Liver (tissue), 9 donors: Measurements from ENCODE around the gene CDH13. TPM values are rescaled to one million over a fixed set of nuclear protein-coding genes. Genes with fewer than 3 reads are reported as not detected.

ENCODE experiments used
- DNase-seq: peaks from one replicate; pipeline ENCODE4 v3.0.0-alpha.2; 2017; ENCODE audit warnings: low spot score
- H3K27ac ChIP-seq, 2 donors: one replicate each; pipeline ENCODE4 v1.7.0; 2013; ENCODE audit warnings: inconsistent platforms in 2 of 2, low read length in 2 of 2, control low read depth in 1 of 2, low read depth in 1 of 2, mild to moderate bottlenecking in 1 of 2
- H3K27me3 ChIP-seq, 4 donors: one replicate each; pipeline versions ENCODE4 v1.6.1 to v1.7.0; 2013; ENCODE audit warnings: low read length in 3 of 4, inconsistent platforms in 1 of 4, mild to moderate bottlenecking in 1 of 4, moderate library complexity in 1 of 4; ENCODE audit not compliant: control insufficient read depth in 4 of 4, insufficient read depth in 4 of 4
- H3K36me3 ChIP-seq, 4 donors: one replicate each; pipeline versions ENCODE4 v1.6.1 to v1.7.0; 2013; ENCODE audit warnings: low read length in 3 of 4, mild to moderate bottlenecking in 3 of 4, low read depth in 1 of 4, moderate library complexity in 1 of 4; ENCODE audit not compliant: control insufficient read depth in 4 of 4, insufficient read depth in 3 of 4
- H3K4me1 ChIP-seq, 4 donors: one replicate each; pipeline versions ENCODE4 v1.6.1 to v1.7.0; 2013; ENCODE audit warnings: low read length in 3 of 4, mild to moderate bottlenecking in 3 of 4, moderate library complexity in 1 of 4; ENCODE audit not compliant: control insufficient read depth in 4 of 4, insufficient read depth in 4 of 4
- H3K4me3 ChIP-seq, 3 donors: one replicate each; pipeline versions ENCODE4 v1.6.1 to v1.7.0; 2013; ENCODE audit warnings: low read length in 3 of 3, control low read depth in 1 of 3, low read depth in 1 of 3, mild to moderate bottlenecking in 1 of 3
- H3K9ac ChIP-seq, 2 donors: one replicate each; pipeline ENCODE4 v1.7.0; 2013; ENCODE audit warnings: low read length in 2 of 2, mild to moderate bottlenecking in 2 of 2, moderate library complexity in 2 of 2, control low read depth in 1 of 2, low read depth in 1 of 2
- H3K9me3 ChIP-seq, 4 donors: one replicate each; pipeline versions ENCODE4 v1.6.1 to v1.7.0; 2013; ENCODE audit warnings: low read length in 3 of 4; ENCODE audit not compliant: control insufficient read depth in 4 of 4
- FOXA2 ChIP-seq: IDR thresholded peaks from 2 replicates; pipeline ENCODE4 v1.6.1; 2016; ENCODE audit warnings: antibody characterized with exemption
- GABPA ChIP-seq, 2 donors: IDR thresholded peaks in 1 of 2; conservative IDR thresholded peaks in 1 of 2; 2 replicates each; pipeline ENCODE4 v1.6.1; 2016; ENCODE audit warnings: antibody characterized with exemption in 2 of 2, mild to moderate bottlenecking in 1 of 2, moderate library complexity in 1 of 2
- HNF4A ChIP-seq, 2 donors: conservative IDR thresholded peaks; 2 replicates each; pipeline ENCODE4 v1.6.1; 2016; ENCODE audit warnings: antibody characterized with exemption in 2 of 2, mild to moderate bottlenecking in 2 of 2
- HNF4G ChIP-seq: IDR thresholded peaks from 2 replicates; pipeline ENCODE4 v1.6.1; 2016; ENCODE audit warnings: antibody characterized with exemption
- JUND ChIP-seq, 2 donors: IDR thresholded peaks; 2 replicates each; pipeline ENCODE4 v1.6.1; 2016; ENCODE audit warnings: antibody characterized with exemption in 2 of 2
- RAD21 ChIP-seq, 2 donors: IDR thresholded peaks; 2 replicates each; pipeline ENCODE4 v1.6.1; 2016; ENCODE audit warnings: antibody characterized with exemption in 2 of 2, mild to moderate bottlenecking in 2 of 2
- RXRA ChIP-seq, 2 donors: IDR thresholded peaks; 2 replicates each; pipeline ENCODE4 v1.6.1; 2017 to 2018; ENCODE audit warnings: antibody characterized with exemption in 2 of 2, mild to moderate bottlenecking in 1 of 2
- SP1 ChIP-seq: IDR thresholded peaks from 2 replicates; pipeline ENCODE4 v1.6.1; 2018; ENCODE audit warnings: antibody characterized with exemption, mild to moderate bottlenecking
- TAF1 ChIP-seq: conservative IDR thresholded peaks from 2 replicates; pipeline ENCODE4 v1.6.1; 2016; ENCODE audit warnings: antibody characterized with exemption, mild to moderate bottlenecking
- YY1 ChIP-seq: IDR thresholded peaks from 2 replicates; pipeline ENCODE4 v1.6.1; 2016; ENCODE audit warnings: antibody characterized with exemption, mild to moderate bottlenecking
- WGBS: extraction: QIAGEN DNeasy Blood & Tissue Kit; methylation state at CpG from one replicate; pipeline ENCODE4 v1.1.7; 2013; 5-methylcytosine and 5-hydroxymethylcytosine counted together
- polyA plus RNA-seq, 2 donors: library from polyadenylated mRNA; stranded (reverse) in 1 of 2; unstranded in 1 of 2; fragments of 200-250 nt in 1 of 2; fragments of >200 nt in 1 of 2; fragmentation: Nextera tagmentation in 1 of 2; extraction: Ambion mirVana in 1 of 2; gene quantifications; one replicate each; pipeline versions ENCODE4 v1.2.1 to v1.2.3, GENCODE V29; 2013 to 2015
- total RNA-seq, 2 donors: library from RNA; depleted of rRNA; stranded (reverse); fragments of >200 nt; gene quantifications; one replicate each; pipeline ENCODE4 v1.2.3, GENCODE V29; 2014
- TF ChIP-seq, protein P1 (sequence below): fragments of 150-350 bp; IDR thresholded peaks from 2 replicates; pipeline ENCODE4 v1.5.1; 2017; ENCODE audit warnings: improper control_type of control experiment, low read depth, low read length; ENCODE audit not compliant: missing input control
- TF ChIP-seq, protein P2 (sequence below): IDR thresholded peaks from 2 replicates; pipeline ENCODE4 v1.6.1; 2016; ENCODE audit warnings: antibody characterized with exemption, mild to moderate bottlenecking
- donor health status: healthy.
- donor health status: healthy.
- donor health status: healthy.
- donor health status: healthy.
- donor health status: healthy.

CDH13 gene
- total and polyA plus RNA-seq, 4 donors = 0.21 to 1.5 (median 0.58) TPM

DNA sequence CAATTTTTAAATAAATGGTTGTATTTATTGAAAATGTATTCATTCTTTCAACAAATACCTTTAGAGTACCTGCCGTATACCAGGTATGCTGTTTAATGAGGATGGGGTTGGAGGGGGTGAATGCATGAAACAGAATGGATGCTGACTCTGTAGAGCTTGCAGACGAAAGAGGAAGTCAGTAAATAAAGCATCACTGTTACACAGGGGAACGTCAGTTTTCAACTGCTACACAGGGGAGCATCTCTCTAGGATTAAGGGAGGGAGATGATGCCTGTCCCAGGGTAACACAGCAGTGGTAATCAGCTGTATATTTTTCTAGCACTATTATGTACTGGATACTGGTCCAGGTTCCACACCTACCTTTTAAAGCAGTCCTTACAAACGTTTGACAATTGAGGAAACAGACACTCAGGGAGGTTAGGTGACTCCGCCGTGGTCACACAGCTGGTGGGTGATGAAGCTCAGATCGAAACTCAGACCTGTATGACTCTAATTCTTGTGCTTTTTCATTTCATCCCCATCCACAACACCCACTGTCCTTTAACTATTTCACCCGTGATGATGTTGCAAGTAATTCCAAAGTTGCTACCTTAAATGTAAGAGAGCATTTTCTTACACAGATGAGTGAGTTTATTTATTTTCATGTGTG is 728.9 kb downstream of the CDH13 start:
- Histone ChIP-seq H3K27me3 (peaks cover 0 to 6% (median 0%) of the 10 kb centered on the region in 4 donors), H3K9me3 (no peaks in the 10 kb centered on the region), H3K4me3 (no peak overlapping the region), H3K27ac (no peak overlapping the region), H3K9ac (no peak overlapping the region), H3K4me1 (no peaks in the 10 kb centered on the region), H3K36me3 (no peaks in the 10 kb centered on the region)
- no peak for TF ChIP-seq GABPA (IDR thresholded peaks at IDR 0.05 in 1 of 2, conservative IDR thresholded peaks at IDR 0.05 in 1 of 2)
- no peak for TF ChIP-seq RAD21 (IDR thresholded peaks at IDR 0.05)
- TF ChIP-seq, protein P1, sequence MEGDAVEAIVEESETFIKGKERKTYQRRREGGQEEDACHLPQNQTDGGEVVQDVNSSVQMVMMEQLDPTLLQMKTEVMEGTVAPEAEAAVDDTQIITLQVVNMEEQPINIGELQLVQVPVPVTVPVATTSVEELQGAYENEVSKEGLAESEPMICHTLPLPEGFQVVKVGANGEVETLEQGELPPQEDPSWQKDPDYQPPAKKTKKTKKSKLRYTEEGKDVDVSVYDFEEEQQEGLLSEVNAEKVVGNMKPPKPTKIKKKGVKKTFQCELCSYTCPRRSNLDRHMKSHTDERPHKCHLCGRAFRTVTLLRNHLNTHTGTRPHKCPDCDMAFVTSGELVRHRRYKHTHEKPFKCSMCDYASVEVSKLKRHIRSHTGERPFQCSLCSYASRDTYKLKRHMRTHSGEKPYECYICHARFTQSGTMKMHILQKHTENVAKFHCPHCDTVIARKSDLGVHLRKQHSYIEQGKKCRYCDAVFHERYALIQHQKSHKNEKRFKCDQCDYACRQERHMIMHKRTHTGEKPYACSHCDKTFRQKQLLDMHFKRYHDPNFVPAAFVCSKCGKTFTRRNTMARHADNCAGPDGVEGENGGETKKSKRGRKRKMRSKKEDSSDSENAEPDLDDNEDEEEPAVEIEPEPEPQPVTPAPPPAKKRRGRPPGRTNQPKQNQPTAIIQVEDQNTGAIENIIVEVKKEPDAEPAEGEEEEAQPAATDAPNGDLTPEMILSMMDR = no peak
- TF ChIP-seq JUND (IDR thresholded peaks at IDR 0.05) = no peak
- TF ChIP-seq FOXA2 = no peak
- no peak for TF ChIP-seq HNF4G
- TF ChIP-seq, protein P2, sequence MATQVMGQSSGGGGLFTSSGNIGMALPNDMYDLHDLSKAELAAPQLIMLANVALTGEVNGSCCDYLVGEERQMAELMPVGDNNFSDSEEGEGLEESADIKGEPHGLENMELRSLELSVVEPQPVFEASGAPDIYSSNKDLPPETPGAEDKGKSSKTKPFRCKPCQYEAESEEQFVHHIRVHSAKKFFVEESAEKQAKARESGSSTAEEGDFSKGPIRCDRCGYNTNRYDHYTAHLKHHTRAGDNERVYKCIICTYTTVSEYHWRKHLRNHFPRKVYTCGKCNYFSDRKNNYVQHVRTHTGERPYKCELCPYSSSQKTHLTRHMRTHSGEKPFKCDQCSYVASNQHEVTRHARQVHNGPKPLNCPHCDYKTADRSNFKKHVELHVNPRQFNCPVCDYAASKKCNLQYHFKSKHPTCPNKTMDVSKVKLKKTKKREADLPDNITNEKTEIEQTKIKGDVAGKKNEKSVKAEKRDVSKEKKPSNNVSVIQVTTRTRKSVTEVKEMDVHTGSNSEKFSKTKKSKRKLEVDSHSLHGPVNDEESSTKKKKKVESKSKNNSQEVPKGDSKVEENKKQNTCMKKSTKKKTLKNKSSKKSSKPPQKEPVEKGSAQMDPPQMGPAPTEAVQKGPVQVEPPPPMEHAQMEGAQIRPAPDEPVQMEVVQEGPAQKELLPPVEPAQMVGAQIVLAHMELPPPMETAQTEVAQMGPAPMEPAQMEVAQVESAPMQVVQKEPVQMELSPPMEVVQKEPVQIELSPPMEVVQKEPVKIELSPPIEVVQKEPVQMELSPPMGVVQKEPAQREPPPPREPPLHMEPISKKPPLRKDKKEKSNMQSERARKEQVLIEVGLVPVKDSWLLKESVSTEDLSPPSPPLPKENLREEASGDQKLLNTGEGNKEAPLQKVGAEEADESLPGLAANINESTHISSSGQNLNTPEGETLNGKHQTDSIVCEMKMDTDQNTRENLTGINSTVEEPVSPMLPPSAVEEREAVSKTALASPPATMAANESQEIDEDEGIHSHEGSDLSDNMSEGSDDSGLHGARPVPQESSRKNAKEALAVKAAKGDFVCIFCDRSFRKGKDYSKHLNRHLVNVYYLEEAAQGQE = no peak
- 55% methylated on average over 8 of the region's 8 CpGs for WGBS
- DNase-seq = no peak

DNA sequence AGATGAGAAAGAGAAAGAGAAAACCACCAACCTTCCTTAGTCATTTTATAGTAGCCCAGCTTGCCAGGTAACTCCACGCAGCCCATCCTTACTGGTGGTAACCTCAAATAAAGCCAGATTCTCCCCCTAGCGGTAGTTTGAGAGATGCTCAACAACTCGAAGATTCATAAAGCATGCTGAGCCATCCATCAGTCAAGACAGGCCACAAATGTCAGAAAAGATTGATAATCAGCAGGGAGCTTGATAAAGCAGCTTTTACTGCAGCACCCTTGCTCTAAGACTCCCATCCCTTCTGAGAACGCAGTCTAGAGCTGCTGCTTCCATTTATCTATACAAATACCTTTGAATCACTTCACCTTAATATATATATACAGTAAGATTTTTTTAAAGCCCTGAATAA is 729.5 kb downstream of the CDH13 start:
- no peak overlapping the region for H3K9ac ChIP-seq
- no peak overlapping the region for H3K4me3 ChIP-seq
- H3K27me3 ChIP-seq = peaks cover 0 to 6% (median 0%) of the 10 kb centered on the region in 4 donors
- no peaks in the 10 kb centered on the region for H3K36me3 ChIP-seq
- H3K9me3 ChIP-seq = no peaks in the 10 kb centered on the region
- 2% methylated on average over 4 of the region's 4 CpGs for WGBS
- H3K4me1 ChIP-seq = no peaks in the 10 kb centered on the region
- DNase-seq = no peak
- H3K27ac ChIP-seq = no peak overlapping the region
- peak; percentile 69 to 72 for TF ChIP-seq RAD21 (IDR thresholded peaks at IDR 0.05)
- TF ChIP-seq, protein P1 = peak; percentile 50
- no peak for TF ChIP-seq FOXA2

DNA sequence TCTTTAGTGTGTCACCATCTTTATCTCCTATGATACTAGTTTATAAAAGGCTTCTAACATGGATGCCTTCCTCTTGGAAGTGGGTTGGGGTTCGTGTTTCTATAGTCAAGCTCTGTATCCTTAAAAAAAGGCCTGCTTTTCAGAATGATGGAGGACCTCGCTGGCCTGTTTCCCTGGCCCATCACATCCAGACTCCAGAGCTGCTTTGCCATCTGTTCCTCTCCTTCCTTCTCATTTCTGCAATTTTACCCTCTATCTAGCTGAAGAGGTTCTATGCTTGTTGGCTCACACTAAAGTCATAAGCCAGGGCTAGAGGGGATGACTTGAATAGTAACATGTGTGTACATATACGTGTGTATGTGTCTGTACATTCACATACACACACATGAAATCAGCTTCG is 730.2 kb downstream of the CDH13 start:
- 72% methylated on average over 4 of the region's 4 CpGs for WGBS
- H3K4me1 ChIP-seq = no peaks in the 10 kb centered on the region

More for the DNA sequence above, 730.2 kb downstream of the CDH13 start:
- Histone ChIP-seq H3K27ac (no peak overlapping the region), H3K9ac (no peak overlapping the region), H3K27me3 (peaks cover 0 to 4% (median 0%) of the 10 kb centered on the region in 4 donors), H3K9me3 (no peaks in the 10 kb centered on the region), H3K36me3 (no peaks in the 10 kb centered on the region), H3K4me3 (no peak overlapping the region)
- no peak for TF ChIP-seq FOXA2
- no peak for TF ChIP-seq TAF1
- no peak for TF ChIP-seq SP1
- TF ChIP-seq RXRA (IDR thresholded peaks at IDR 0.05) = no peak
- TF ChIP-seq HNF4A (conservative IDR thresholded peaks at IDR 0.05) = no peak
- TF ChIP-seq, protein P1 = no peak
- TF ChIP-seq HNF4G = no peak
- no peak for TF ChIP-seq YY1
- no peak for TF ChIP-seq GABPA (IDR thresholded peaks at IDR 0.05 in 1 of 2, conservative IDR thresholded peaks at IDR 0.05 in 1 of 2)
- TF ChIP-seq JUND (IDR thresholded peaks at IDR 0.05) = no peak
- no peak for DNase-seq
